Smooth muscle cell (in vitro differentiated cells): Measurements from ENCODE around the gene SARS1. TPM values are rescaled to one million over a fixed set of nuclear protein-coding genes. Genes with fewer than 3 reads are reported as not detected.

Experiments
- DNase-seq: peaks from one replicate; lab custom pipeline; 2025; ENCODE audit not compliant: unreplicated experiment; lab: John Stamatoyannopoulos, UW
- H2AFZ ChIP-seq: fragments of 200-600 bp; sonication (generic); 2 replicates; pipeline ENCODE4 v1.6.0; 2016; ENCODE audit warnings: antibody characterized with exemption, low read depth, mild to moderate bottlenecking
- H3F3A ChIP-seq: fragments of 200-600 bp; sonication (generic); 2 replicates; pipeline ENCODE4 v1.6.0; 2017; ENCODE audit warnings: antibody characterized with exemption, low read depth
- H3K27ac ChIP-seq: fragments of 200-600 bp; sonication (generic); 2 replicates; pipeline ENCODE4 v1.5.1; 2016; ENCODE audit warnings: low read depth, mild to moderate bottlenecking
- H3K27me3 ChIP-seq: fragments of 200-600 bp; sonication (generic); 2 replicates; pipeline ENCODE4 v1.6.1; 2016; ENCODE audit warnings: low read depth, mild to moderate bottlenecking
- H3K36me3 ChIP-seq: fragments of 200-600 bp; sonication (generic); 2 replicates; pipeline ENCODE4 v1.5.1; 2016; ENCODE audit warnings: low read depth
- H3K4me1 ChIP-seq: fragments of 200-600 bp; sonication (generic); 2 replicates; pipeline ENCODE4 v1.5.1; 2016; ENCODE audit warnings: low read depth
- H3K4me2 ChIP-seq: fragments of 200-600 bp; sonication (generic); 2 replicates; pipeline ENCODE4 v1.6.0; 2016; ENCODE audit warnings: mild to moderate bottlenecking
- H3K4me3 ChIP-seq: fragments of 200-600 bp; sonication (generic); 2 replicates; pipeline ENCODE4 v1.5.1; 2016; ENCODE audit warnings: mild to moderate bottlenecking
- H3K79me2 ChIP-seq: fragments of 200-600 bp; sonication (generic); 2 replicates; pipeline ENCODE4 v1.6.0; 2016; ENCODE audit warnings: low read depth, mild to moderate bottlenecking
- H3K9ac ChIP-seq: fragments of 200-600 bp; sonication (generic); 2 replicates; pipeline ENCODE4 v1.6.0; 2016; ENCODE audit warnings: low read depth
- H3K9me3 ChIP-seq: fragments of 200-600 bp; sonication (generic); replicated peaks from 2 replicates; pipeline ENCODE4 v1.5.1; 2016; ENCODE audit warnings: low read depth
- H4K20me1 ChIP-seq: fragments of 200-600 bp; sonication (generic); 2 replicates; pipeline ENCODE4 v1.6.0; 2016; ENCODE audit warnings: low read depth
- WGBS: methylation state at CpG from one replicate; pipeline ENCODE4 v1.1.7; 2016; ENCODE audit warnings: low lambda C conversion rate; 5-methylcytosine and 5-hydroxymethylcytosine counted together
- polyA plus RNA-seq: library from polyadenylated mRNA; unstranded; fragments of >200 nt; fragmentation: Nextera tagmentation; extraction: Ambion mirVana; gene quantifications from 2 replicates; pipeline ENCODE4 v1.2.1, GENCODE V29; 2016
- total RNA-seq: library from RNA; depleted of rRNA; stranded (reverse); fragments of >200 nt; gene quantifications from 2 replicates; pipeline ENCODE4 v1.2.3, GENCODE V29; 2014
- TF ChIP-seq, protein P1 (sequence below): fragments of 200-600 bp; sonication (generic); IDR thresholded peaks from 2 replicates; pipeline ENCODE4 v1.5.1; 2017; ENCODE audit warnings: borderline replicate concordance, mild to moderate bottlenecking, antibody characterized with exemption; ENCODE audit not compliant: insufficient read depth, poor library complexity, severe bottlenecking

Gene SARS1
- total and polyA plus RNA-seq, 2 experiments from 2014 or later: 157 to 176 TPM

DNA sequence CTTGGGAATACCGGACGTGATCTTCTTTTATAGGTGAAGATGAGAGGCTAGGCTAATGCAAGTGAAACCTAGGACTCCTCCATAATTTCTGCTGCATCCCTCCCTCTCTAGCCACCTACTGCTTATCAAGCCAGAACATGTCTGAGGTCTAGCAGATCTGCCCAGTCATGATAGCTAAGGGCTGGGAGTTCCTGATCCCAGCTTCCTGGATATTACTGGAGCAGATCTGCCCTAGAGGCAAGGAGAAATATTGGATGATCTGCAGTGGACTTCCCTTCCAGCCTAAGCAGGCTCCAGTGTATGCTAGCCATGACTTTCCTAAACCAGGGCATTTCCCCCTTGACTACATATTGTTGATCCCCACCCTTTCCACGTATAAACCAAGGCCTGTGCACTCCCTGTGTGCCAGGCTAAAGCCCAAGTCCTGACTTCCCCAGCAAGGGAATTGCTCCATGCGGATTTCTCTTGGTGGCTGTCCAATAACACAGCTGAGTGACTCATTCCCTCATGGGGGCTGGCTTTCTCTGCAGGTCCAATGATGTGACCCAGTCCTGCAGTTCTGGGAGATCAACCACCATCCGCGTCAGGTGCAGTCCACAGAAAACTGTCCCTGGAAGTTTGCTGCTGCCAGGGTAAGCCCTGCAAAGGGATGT, 15.5 kb upstream of the SARS1 start:
- Histone ChIP-seq H3K36me3 (no peaks in the 10 kb centered on the region), H3K4me3 (no peak overlapping the region), H2AFZ (no peak overlapping the region), H3K9me3 (no peaks in the 10 kb centered on the region), H4K20me1 (no peaks in the 10 kb centered on the region), H3K27ac (peak overlapping the region; percentile 97), H3K27me3 (no peaks in the 10 kb centered on the region), H3F3A (peaks cover 13% of the 10 kb centered on the region), H3K4me2 (peak overlapping the region; percentile 77), H3K9ac (peak overlapping the region; percentile 82), H3K79me2 (no peaks in the 10 kb centered on the region), H3K4me1 (peaks cover 13% of the 10 kb centered on the region)
- TF ChIP-seq, protein P1, sequence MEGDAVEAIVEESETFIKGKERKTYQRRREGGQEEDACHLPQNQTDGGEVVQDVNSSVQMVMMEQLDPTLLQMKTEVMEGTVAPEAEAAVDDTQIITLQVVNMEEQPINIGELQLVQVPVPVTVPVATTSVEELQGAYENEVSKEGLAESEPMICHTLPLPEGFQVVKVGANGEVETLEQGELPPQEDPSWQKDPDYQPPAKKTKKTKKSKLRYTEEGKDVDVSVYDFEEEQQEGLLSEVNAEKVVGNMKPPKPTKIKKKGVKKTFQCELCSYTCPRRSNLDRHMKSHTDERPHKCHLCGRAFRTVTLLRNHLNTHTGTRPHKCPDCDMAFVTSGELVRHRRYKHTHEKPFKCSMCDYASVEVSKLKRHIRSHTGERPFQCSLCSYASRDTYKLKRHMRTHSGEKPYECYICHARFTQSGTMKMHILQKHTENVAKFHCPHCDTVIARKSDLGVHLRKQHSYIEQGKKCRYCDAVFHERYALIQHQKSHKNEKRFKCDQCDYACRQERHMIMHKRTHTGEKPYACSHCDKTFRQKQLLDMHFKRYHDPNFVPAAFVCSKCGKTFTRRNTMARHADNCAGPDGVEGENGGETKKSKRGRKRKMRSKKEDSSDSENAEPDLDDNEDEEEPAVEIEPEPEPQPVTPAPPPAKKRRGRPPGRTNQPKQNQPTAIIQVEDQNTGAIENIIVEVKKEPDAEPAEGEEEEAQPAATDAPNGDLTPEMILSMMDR: no peak
- WGBS: 55% methylated on average over 6 of the region's 6 CpGs
- DNase-seq: no peak

- 71% methylated on average over 4 of the region's 4 CpGs for WGBS
- Histone ChIP-seq H3K9ac (no peak overlapping the region), H3K27ac (peak overlapping the region; percentile 97)
Measured at GRCh38 chr1:109198745-109199144, 15.0 kb upstream of the SARS1 start.

DNA sequence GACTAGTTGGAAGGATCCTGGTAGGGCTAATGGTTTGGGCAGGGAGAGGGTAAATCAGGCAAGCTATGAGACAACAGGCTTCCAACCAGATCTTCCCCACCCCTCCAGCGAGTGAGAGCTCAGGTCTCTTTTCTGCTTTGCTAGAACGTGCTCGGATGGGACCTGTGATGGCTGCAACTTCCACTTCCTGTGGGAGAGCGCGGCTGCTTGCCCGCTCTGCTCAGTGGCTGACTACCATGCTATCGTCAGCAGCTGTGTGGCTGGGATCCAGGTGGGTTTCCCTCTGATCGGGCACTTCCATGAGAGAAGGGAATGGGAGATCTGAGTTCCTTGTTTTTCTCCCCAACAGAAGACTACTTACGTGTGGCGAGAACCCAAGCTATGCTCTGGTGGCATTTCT, 14.0 kb upstream of the SARS1 start:
- H3K9me3 ChIP-seq: no peaks in the 10 kb centered on the region
- no peak for DNase-seq

More at GRCh38 chr1:109198745-109199144, 15.0 kb upstream of the SARS1 start:
- no peaks in the 10 kb centered on the region for H3K27me3 ChIP-seq
- H3K4me1 ChIP-seq: peaks cover 13% of the 10 kb centered on the region
- no peaks in the 10 kb centered on the region for H3K79me2 ChIP-seq
- peak overlapping the region; percentile 77 for H3K4me2 ChIP-seq
- no peaks in the 10 kb centered on the region for H4K20me1 ChIP-seq
- TF ChIP-seq, protein P1: no peak
- H3K9me3 ChIP-seq: no peaks in the 10 kb centered on the region
- no peak overlapping the region for H2AFZ ChIP-seq
- no peak overlapping the region for H3K4me3 ChIP-seq
- H3K36me3 ChIP-seq: no peaks in the 10 kb centered on the region
- DNase-seq: no peak
- H3F3A ChIP-seq: peaks cover 13% of the 10 kb centered on the region

More for the DNA sequence above, 14.0 kb upstream of the SARS1 start:
- Histone ChIP-seq H3K4me1 (peaks cover 13% of the 10 kb centered on the region), H3K27ac (no peak overlapping the region), H3K79me2 (no peaks in the 10 kb centered on the region), H3K36me3 (no peaks in the 10 kb centered on the region), H3K9ac (no peak overlapping the region), H3K4me3 (no peak overlapping the region), H3K27me3 (no peaks in the 10 kb centered on the region), H2AFZ (no peak overlapping the region), H3F3A (peaks cover 13% of the 10 kb centered on the region), H4K20me1 (no peaks in the 10 kb centered on the region), H3K4me2 (no peak overlapping the region)
- TF ChIP-seq, protein P1: no peak
- WGBS: 84% methylated on average over 10 of the region's 10 CpGs
